ENCODE measurements around the gene ZFP36L2. TPM values are rescaled to one million over a fixed set of nuclear protein-coding genes. Genes with fewer than 3 reads are reported as not detected.

The ZFP36L2 gene
- total and polyA plus RNA-seq, 2 donors (not counting 1 experiment from before 2014, with no cell fraction given), result 94.9 to 482 TPM

DNA sequence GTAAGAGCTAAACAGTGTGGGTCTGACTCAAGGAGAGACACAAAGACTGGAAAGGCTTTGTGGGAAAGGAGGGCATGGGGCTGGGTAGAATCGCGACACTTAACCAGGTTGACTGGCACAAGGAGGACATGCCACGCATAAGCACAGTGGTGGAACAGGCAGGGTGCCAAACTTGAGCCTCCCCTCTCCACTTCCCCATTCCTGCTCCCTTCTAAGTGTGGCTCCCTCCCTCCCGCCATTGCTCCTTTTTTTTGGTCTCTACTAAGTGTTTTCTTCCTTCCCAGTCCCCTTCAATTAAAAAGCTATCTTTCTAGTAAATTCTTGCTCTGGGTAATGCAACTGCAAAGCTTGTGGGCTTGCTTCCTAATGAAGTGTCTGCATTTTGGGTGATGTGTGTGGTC lies 40.3 kb upstream of the ZFP36L2 start:
- Histone ChIP-seq H3K27me3 (replicated peaks in 1 of 4; ENCODE audit: control extremely low read depth in 1 of 4, control insufficient read depth in 3 of 4, insufficient read depth in 4 of 4, low read length in 3 of 4) (no peaks in the 10 kb centered on the region), H3K27ac (ENCODE audit: low read length in 2 of 2) (no peak overlapping the region), H3K9me3 (ENCODE audit: control extremely low read depth in 1 of 3, control insufficient read depth in 2 of 3, insufficient read depth in 1 of 3, low read length in 2 of 3) (no peaks in the 10 kb centered on the region), H3K9ac (ENCODE audit: low read length) (no peak overlapping the region), H3K4me2 (replicated peaks; ENCODE audit: low read depth, low read length, poor library complexity, severe bottlenecking) (no peak overlapping the region), H3K4me1 (ENCODE audit: control insufficient read depth in 2 of 2, insufficient read depth in 2 of 2, low read length in 2 of 2) (no peaks in the 10 kb centered on the region), H3K36me3 (replicated peaks in 1 of 2; ENCODE audit: control extremely low read depth in 1 of 2, control insufficient read depth in 1 of 2, extremely low read depth in 1 of 2, insufficient read depth in 2 of 2, low read length in 1 of 2) (peaks cover 2 to 41% of the 10 kb centered on the region in 2 experiments), H4K20me1 (ENCODE audit: control insufficient read depth, insufficient read depth, low read length, poor library complexity, severe bottlenecking) (no peaks in the 10 kb centered on the region), H3K79me2 (ENCODE audit: control insufficient read depth, insufficient read depth, low read length) (no peaks in the 10 kb centered on the region), H3K4me3 (ENCODE audit: control extremely low read depth in 1 of 5, extremely low read depth in 1 of 5, insufficient read depth in 1 of 5, low read depth in 2 of 5, low read length in 4 of 5) (no peak overlapping the region), H2AFZ (ENCODE audit: insufficient read depth, low read depth, low read length, poor library complexity, severe bottlenecking) (no peak overlapping the region)
- TF ChIP-seq, protein P1, sequence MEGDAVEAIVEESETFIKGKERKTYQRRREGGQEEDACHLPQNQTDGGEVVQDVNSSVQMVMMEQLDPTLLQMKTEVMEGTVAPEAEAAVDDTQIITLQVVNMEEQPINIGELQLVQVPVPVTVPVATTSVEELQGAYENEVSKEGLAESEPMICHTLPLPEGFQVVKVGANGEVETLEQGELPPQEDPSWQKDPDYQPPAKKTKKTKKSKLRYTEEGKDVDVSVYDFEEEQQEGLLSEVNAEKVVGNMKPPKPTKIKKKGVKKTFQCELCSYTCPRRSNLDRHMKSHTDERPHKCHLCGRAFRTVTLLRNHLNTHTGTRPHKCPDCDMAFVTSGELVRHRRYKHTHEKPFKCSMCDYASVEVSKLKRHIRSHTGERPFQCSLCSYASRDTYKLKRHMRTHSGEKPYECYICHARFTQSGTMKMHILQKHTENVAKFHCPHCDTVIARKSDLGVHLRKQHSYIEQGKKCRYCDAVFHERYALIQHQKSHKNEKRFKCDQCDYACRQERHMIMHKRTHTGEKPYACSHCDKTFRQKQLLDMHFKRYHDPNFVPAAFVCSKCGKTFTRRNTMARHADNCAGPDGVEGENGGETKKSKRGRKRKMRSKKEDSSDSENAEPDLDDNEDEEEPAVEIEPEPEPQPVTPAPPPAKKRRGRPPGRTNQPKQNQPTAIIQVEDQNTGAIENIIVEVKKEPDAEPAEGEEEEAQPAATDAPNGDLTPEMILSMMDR (IDR thresholded peaks at IDR 0.05), result no peak
- TF ChIP-seq EZH2 (IDR thresholded peaks at IDR 0.05; ENCODE audit: borderline replicate concordance, insufficient read depth, low read depth, low read length, poor library complexity, severe bottlenecking), result no peak
- Mint-ChIP-seq H3K4me3 (no peak overlapping the region), H3K4me1 (no peaks in the 10 kb centered on the region), H3K9me3 (ENCODE audit: insufficient read depth) (no peaks in the 10 kb centered on the region), H3K27me3 (no peaks in the 10 kb centered on the region), H3K27ac (no peak overlapping the region)
- ATAC-seq (ENCODE audit: low read depth), result no peak
- intact Hi-C loops (cut with micrococcal nuclease), result no loop called here
- no peak for DNase-seq
- POLR2A ChIA-PET, result no interaction called here
- 88% methylated on average over 2 of the region's 4 CpGs for WGBS (ENCODE audit: insufficient coverage)
- CTCF ChIA-PET, result interaction anchor here (1.7 to 1.8 kb wide), 2 partner anchors 217 to 319 kb away, joined by 4 to 5 read pairs; no protein-coding TSS in a partner anchor

DNA sequence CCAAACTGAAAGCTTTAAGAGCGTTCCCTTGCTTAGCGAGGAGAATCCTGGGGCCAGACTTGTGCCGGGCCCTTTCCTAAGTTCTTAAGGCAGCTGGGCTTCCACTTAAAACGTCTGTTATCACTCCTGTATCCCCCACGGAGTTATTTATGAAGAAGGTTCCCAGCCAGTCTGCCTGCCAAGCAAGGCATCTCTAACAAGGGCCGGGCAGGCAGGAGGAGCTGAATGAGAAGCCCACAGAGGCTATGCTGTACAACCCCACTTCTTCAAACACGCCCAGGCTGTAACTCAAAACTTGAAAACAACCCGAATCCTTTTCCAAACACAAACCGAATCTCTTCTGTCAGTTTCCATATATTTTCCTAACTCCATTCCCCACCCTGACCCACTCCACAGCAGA lies 39.0 kb upstream of the ZFP36L2 start:
- no peaks in the 10 kb centered on the region for H3K27me3 Mint-ChIP-seq
- H3K27ac Mint-ChIP-seq, result no peak overlapping the region
- Histone ChIP-seq H3K9me3 (ENCODE audit: control extremely low read depth in 1 of 3, control insufficient read depth in 2 of 3, insufficient read depth in 1 of 3, low read length in 2 of 3) (no peaks in the 10 kb centered on the region), H2AFZ (ENCODE audit: insufficient read depth, low read depth, low read length, poor library complexity, severe bottlenecking) (no peak overlapping the region), H3K79me2 (ENCODE audit: control insufficient read depth, insufficient read depth, low read length) (no peaks in the 10 kb centered on the region), H3K9ac (ENCODE audit: low read length) (no peak overlapping the region), H3K27me3 (replicated peaks in 1 of 4; ENCODE audit: control extremely low read depth in 1 of 4, control insufficient read depth in 3 of 4, insufficient read depth in 4 of 4, low read length in 3 of 4) (no peaks in the 10 kb centered on the region), H3K36me3 (replicated peaks in 1 of 2; ENCODE audit: control extremely low read depth in 1 of 2, control insufficient read depth in 1 of 2, extremely low read depth in 1 of 2, insufficient read depth in 2 of 2, low read length in 1 of 2) (peaks cover 2 to 38% of the 10 kb centered on the region in 2 experiments), H3K4me3 (ENCODE audit: control extremely low read depth in 1 of 5, extremely low read depth in 1 of 5, insufficient read depth in 1 of 5, low read depth in 2 of 5, low read length in 4 of 5) (no peak overlapping the region), H4K20me1 (ENCODE audit: control insufficient read depth, insufficient read depth, low read length, poor library complexity, severe bottlenecking) (no peaks in the 10 kb centered on the region), H3K4me1 (ENCODE audit: control insufficient read depth in 2 of 2, insufficient read depth in 2 of 2, low read length in 2 of 2) (no peaks in the 10 kb centered on the region), H3K4me2 (replicated peaks; ENCODE audit: low read depth, low read length, poor library complexity, severe bottlenecking) (no peak overlapping the region), H3K27ac (ENCODE audit: low read length in 2 of 2) (no peak overlapping the region)
- POLR2A ChIA-PET, result no interaction called here
- H3K4me3 Mint-ChIP-seq, result no peak overlapping the region
- intact Hi-C loops (cut with micrococcal nuclease), result no loop called here
- 95% methylated on average over 9 of the region's 9 CpGs for WGBS (ENCODE audit: insufficient coverage)
- TF ChIP-seq, protein P1 (IDR thresholded peaks at IDR 0.05), result no peak
- no peak for TF ChIP-seq EZH2 (IDR thresholded peaks at IDR 0.05; ENCODE audit: borderline replicate concordance, insufficient read depth, low read depth, low read length, poor library complexity, severe bottlenecking)
- ATAC-seq (ENCODE audit: low read depth) (no peak), DNase-seq (no peak)
- H3K4me1 Mint-ChIP-seq, result no peaks in the 10 kb centered on the region
- CTCF ChIA-PET, result no interaction called here
- no peaks in the 10 kb centered on the region for H3K9me3 Mint-ChIP-seq (ENCODE audit: insufficient read depth)
